HCT116 (cell line): ENCODE results near the gene SCN2B.

ENCODE experiments used
- EZH2 ChIP-seq: fragments of 200-600 bp; sonication (generic); IDR thresholded peaks from 2 replicates; pipeline ENCODE4 v1.6.1; 2017; ENCODE audit warnings: antibody characterized with exemption, mixed run types
- EZH2phosphoT487 ChIP-seq: fragments of 200-600 bp; IDR thresholded peaks from 2 replicates; pipeline ENCODE4 v1.6.1; 2018; ENCODE audit warnings: antibody characterized with exemption, borderline replicate concordance
- FOSL1 ChIP-seq: IDR thresholded peaks from 2 replicates; pipeline ENCODE4 v1.6.1; 2012; ENCODE audit warnings: low read depth
- POLR2A ChIP-seq: IDR thresholded peaks from 2 replicates; pipeline ENCODE4 v1.7.0; 2011; ENCODE audit warnings: borderline replicate concordance; ENCODE audit not compliant: insufficient read depth, insufficient read length; ENCODE audit errors: extremely low read depth
- POLR2AphosphoS5 ChIP-seq: IDR thresholded peaks from 2 replicates; pipeline ENCODE4 v1.6.1; 2011; ENCODE audit warnings: mild to moderate bottlenecking, low read depth, low read length, moderate library complexity
- RAD21 ChIP-seq: IDR thresholded peaks from 2 replicates; pipeline ENCODE4 v1.6.1; 2012; ENCODE audit warnings: low read depth, mild to moderate bottlenecking
- TCF7L2 ChIP-seq: IDR thresholded peaks from 2 replicates; pipeline ENCODE4 v1.7.0; 2011; ENCODE audit warnings: borderline replicate concordance, inconsistent platforms; ENCODE audit not compliant: insufficient read depth, insufficient read length; ENCODE audit errors: extremely low read depth
- ZNF274 ChIP-seq: fragments of 200-500 bp; sonication (Bioruptor generic); IDR thresholded peaks from 2 replicates; pipeline ENCODE4 v1.6.1; 2014; ENCODE audit warnings: mild to moderate bottlenecking, low read depth, low read length, inconsistent platforms
- TF ChIP-seq, protein P1 (sequence below): IDR thresholded peaks from 2 replicates; pipeline ENCODE4 v1.6.1; 2012; ENCODE audit warnings: low read depth
- TF ChIP-seq, protein P2 (sequence below): IDR thresholded peaks from 2 replicates; pipeline ENCODE4 v1.6.1; 2011; ENCODE audit warnings: mild to moderate bottlenecking, low read length, moderate library complexity; ENCODE audit not compliant: insufficient replicate concordance; ENCODE audit errors: extremely low read depth
- TF ChIP-seq, protein P3 (sequence below): IDR thresholded peaks from 2 replicates; pipeline ENCODE4 v1.6.1; 2012
- TF ChIP-seq, protein P4 (sequence below), 3 experiments: fragments of 200-600 bp in 1 of 3; sonication (generic) in 1 of 3; IDR thresholded peaks in 2 of 3; conservative IDR thresholded peaks in 1 of 3; 2 replicates each; pipeline ENCODE4 v1.5.1; 2012 to 2017; ENCODE audit warnings: low read depth in 2 of 3, low read length in 2 of 3, antibody characterized with exemption in 1 of 3, borderline replicate concordance in 1 of 3, control low read depth in 1 of 3, mild to moderate bottlenecking in 1 of 3, mixed read lengths in 1 of 3, mixed run types in 1 of 3, moderate library complexity in 1 of 3; ENCODE audit not compliant: insufficient read depth in 1 of 3

DNA sequence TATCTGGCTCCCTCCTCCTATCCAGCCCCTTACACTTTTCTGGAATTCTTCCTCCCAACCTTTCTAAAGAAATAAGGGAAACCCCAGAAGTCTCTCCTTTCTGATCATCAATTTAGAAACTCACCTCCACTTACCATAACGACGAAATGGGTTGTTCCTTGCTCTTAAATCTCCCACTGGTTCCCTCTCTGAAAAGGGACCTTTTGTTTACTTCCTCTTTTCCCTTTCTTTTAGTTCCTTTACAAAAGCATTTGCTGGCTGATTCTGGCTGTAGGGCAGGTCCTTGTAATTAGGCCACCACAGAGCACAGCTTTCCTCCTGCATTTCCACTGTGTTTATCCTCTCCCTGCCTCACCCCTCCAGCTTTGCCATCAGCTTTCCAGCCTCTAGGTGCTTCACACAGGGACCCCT is 36.3 kb upstream of the SCN2B start:
- no peak for TF ChIP-seq RAD21
- TF ChIP-seq EZH2phosphoT487 = no peak
- TF ChIP-seq, protein P1, sequence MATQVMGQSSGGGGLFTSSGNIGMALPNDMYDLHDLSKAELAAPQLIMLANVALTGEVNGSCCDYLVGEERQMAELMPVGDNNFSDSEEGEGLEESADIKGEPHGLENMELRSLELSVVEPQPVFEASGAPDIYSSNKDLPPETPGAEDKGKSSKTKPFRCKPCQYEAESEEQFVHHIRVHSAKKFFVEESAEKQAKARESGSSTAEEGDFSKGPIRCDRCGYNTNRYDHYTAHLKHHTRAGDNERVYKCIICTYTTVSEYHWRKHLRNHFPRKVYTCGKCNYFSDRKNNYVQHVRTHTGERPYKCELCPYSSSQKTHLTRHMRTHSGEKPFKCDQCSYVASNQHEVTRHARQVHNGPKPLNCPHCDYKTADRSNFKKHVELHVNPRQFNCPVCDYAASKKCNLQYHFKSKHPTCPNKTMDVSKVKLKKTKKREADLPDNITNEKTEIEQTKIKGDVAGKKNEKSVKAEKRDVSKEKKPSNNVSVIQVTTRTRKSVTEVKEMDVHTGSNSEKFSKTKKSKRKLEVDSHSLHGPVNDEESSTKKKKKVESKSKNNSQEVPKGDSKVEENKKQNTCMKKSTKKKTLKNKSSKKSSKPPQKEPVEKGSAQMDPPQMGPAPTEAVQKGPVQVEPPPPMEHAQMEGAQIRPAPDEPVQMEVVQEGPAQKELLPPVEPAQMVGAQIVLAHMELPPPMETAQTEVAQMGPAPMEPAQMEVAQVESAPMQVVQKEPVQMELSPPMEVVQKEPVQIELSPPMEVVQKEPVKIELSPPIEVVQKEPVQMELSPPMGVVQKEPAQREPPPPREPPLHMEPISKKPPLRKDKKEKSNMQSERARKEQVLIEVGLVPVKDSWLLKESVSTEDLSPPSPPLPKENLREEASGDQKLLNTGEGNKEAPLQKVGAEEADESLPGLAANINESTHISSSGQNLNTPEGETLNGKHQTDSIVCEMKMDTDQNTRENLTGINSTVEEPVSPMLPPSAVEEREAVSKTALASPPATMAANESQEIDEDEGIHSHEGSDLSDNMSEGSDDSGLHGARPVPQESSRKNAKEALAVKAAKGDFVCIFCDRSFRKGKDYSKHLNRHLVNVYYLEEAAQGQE = no peak
- TF ChIP-seq, protein P2, sequence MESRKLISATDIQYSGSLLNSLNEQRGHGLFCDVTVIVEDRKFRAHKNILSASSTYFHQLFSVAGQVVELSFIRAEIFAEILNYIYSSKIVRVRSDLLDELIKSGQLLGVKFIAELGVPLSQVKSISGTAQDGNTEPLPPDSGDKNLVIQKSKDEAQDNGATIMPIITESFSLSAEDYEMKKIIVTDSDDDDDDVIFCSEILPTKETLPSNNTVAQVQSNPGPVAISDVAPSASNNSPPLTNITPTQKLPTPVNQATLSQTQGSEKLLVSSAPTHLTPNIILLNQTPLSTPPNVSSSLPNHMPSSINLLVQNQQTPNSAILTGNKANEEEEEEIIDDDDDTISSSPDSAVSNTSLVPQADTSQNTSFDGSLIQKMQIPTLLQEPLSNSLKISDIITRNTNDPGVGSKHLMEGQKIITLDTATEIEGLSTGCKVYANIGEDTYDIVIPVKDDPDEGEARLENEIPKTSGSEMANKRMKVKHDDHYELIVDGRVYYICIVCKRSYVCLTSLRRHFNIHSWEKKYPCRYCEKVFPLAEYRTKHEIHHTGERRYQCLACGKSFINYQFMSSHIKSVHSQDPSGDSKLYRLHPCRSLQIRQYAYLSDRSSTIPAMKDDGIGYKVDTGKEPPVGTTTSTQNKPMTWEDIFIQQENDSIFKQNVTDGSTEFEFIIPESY = no peak
- TF ChIP-seq, protein P3, sequence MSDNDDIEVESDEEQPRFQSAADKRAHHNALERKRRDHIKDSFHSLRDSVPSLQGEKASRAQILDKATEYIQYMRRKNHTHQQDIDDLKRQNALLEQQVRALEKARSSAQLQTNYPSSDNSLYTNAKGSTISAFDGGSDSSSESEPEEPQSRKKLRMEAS = no peak
- TF ChIP-seq, protein P4, sequence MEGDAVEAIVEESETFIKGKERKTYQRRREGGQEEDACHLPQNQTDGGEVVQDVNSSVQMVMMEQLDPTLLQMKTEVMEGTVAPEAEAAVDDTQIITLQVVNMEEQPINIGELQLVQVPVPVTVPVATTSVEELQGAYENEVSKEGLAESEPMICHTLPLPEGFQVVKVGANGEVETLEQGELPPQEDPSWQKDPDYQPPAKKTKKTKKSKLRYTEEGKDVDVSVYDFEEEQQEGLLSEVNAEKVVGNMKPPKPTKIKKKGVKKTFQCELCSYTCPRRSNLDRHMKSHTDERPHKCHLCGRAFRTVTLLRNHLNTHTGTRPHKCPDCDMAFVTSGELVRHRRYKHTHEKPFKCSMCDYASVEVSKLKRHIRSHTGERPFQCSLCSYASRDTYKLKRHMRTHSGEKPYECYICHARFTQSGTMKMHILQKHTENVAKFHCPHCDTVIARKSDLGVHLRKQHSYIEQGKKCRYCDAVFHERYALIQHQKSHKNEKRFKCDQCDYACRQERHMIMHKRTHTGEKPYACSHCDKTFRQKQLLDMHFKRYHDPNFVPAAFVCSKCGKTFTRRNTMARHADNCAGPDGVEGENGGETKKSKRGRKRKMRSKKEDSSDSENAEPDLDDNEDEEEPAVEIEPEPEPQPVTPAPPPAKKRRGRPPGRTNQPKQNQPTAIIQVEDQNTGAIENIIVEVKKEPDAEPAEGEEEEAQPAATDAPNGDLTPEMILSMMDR (IDR thresholded peaks at IDR 0.05 in 2 of 3, conservative IDR thresholded peaks at IDR 0.05 in 1 of 3; ENCODE audit: borderline replicate concordance in 1 of 3, insufficient read depth in 1 of 3, low read depth in 2 of 3, low read length in 2 of 3) = no peak
- TF ChIP-seq POLR2AphosphoS5 = no peak
- TF ChIP-seq POLR2A = no peak
- TF ChIP-seq ZNF274 = no peak
- TF ChIP-seq TCF7L2 = no peak
- TF ChIP-seq FOSL1 = no peak
- no peak for TF ChIP-seq EZH2
